ENCODE data around the gene PLXNA4.

Gene PLXNA4

DNA sequence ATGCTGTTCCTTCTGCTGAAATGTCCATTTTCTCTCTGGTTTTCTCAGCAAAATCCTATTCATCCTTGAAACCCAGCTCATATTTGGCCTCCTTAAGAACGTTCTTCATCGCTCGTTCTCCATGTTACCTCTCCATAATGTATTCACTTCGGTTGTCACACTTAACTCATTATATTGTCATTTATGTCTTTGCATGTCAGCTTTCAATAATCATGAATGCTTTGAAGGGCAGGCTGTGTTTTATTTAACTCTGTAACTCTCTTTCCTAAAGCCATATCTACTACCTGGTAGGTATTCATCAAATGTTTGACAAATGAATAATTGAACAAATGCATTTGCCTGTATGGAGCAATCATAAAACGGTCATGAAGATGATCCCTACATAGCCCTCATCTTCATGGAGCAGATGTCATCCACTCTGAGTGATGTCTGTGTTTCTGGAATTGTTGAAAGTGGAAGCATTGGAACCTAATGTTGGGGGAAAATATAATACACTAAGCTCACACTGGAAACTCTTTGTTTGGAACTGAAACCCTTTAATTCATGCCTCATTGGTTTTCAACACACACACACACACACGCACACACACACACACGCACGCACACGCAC is 303.4 kb downstream of the PLXNA4 start:
- no peak overlapping the region for H3K27ac ChIP-seq
- no peak for TF ChIP-seq CTCF (IDR thresholded peaks at IDR 0.05; ENCODE audit: low read depth, low read length, missing control alignments)
- DNase-seq: no peak
- H3K36me3 ChIP-seq (replicated peaks): no peaks in the 10 kb centered on the region
- H3K27me3 ChIP-seq (replicated peaks): no peaks in the 10 kb centered on the region
- in situ Hi-C loops (cut with HindIII; ENCODE audit: low pct_ligation_motif_present, low sequenced_read_pairs): no loop called here
- H3K4me3 ChIP-seq (ENCODE audit: low read depth, low read length): no peak overlapping the region

GRCh38 chr7:132270517-132270916 is 305.8 kb downstream of the PLXNA4 start:
- no peaks in the 10 kb centered on the region for H3K27me3 ChIP-seq (replicated peaks)
- peak; percentile 11 for DNase-seq
- H3K36me3 ChIP-seq (replicated peaks): no peaks in the 10 kb centered on the region
- no peak for TF ChIP-seq CTCF (IDR thresholded peaks at IDR 0.05; ENCODE audit: low read depth, low read length, missing control alignments)
- no peak overlapping the region for H3K4me3 ChIP-seq (ENCODE audit: low read depth, low read length)
- in situ Hi-C loops (cut with HindIII; ENCODE audit: low pct_ligation_motif_present, low sequenced_read_pairs): no loop called here
- no peak overlapping the region for H3K27ac ChIP-seq

DNA sequence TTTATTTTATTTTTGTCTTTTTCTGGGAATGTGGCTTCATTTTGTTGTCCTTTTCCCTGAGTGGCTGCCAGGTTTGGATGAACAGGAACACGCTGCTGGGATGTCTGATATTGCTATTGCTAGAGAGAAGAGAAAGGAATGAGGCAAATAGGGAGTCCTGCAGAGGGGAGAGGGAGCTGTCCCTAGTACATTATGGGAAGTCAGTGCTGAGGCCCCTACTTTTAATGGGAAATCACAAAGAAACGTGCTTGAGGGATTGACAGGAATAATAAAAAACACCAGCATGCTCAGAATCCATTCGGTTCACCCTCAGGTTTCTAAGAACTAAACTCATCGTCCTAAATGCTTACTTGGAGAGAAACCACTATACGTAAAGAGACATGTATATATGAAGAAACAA is 306.6 kb downstream of the PLXNA4 start:
- TF ChIP-seq CTCF (IDR thresholded peaks at IDR 0.05; ENCODE audit: low read depth, low read length, missing control alignments): no peak
- H3K4me3 ChIP-seq (ENCODE audit: low read depth, low read length): no peak overlapping the region
- no peak for DNase-seq
- H3K27me3 ChIP-seq (replicated peaks): no peaks in the 10 kb centered on the region
- no peaks in the 10 kb centered on the region for H3K36me3 ChIP-seq (replicated peaks)
- in situ Hi-C loops (cut with HindIII; ENCODE audit: low pct_ligation_motif_present, low sequenced_read_pairs): no loop called here
- no peak overlapping the region for H3K27ac ChIP-seq

DNA sequence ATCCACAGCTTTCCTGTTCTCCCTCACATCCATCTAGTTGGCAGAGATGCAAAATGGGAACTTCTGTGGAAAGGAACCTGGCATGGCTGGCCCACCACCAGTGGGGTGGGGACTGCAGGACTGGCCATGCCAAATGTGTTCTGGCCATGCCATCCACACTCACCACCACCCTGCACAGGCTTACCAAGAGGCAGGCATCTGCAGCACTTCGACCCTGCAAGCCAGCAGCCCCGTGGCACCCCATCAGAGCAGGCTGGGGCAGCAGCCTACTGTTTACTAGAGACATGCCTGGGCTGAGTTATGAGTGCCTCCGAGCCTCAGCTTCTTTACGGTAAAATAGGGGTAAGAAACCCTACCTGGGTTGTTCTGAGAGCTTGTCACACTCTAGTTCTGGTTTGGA is 313.1 kb downstream of the PLXNA4 start:
- no peaks in the 10 kb centered on the region for H3K27me3 ChIP-seq (replicated peaks)
- no peak for TF ChIP-seq CTCF (IDR thresholded peaks at IDR 0.05; ENCODE audit: low read depth, low read length, missing control alignments)

DNA sequence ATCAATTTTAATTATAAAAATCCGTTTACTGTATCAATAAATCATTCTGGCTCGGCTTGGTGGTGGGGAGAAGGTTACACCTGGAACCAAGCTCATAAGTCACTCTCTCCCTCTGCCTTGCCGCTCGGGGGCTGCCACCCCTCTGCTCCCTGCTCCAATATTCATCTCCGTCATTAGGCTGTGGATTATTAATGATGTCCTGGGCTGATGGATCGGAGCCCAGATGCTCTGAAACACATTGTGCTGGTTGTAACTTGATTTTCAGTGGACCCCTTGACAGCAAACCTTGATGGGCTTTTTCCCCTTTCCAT is 314.2 kb downstream of the PLXNA4 start:
- DNase-seq: no peak
- in situ Hi-C loops (cut with HindIII; ENCODE audit: low pct_ligation_motif_present, low sequenced_read_pairs): no loop called here
- no peak overlapping the region for H3K4me3 ChIP-seq (ENCODE audit: low read depth, low read length)

More for the DNA sequence above, 313.1 kb downstream of the PLXNA4 start:
- no peaks in the 10 kb centered on the region for H3K36me3 ChIP-seq (replicated peaks)
- DNase-seq: no peak
- H3K27ac ChIP-seq: no peak overlapping the region
- no peak overlapping the region for H3K4me3 ChIP-seq (ENCODE audit: low read depth, low read length)
- in situ Hi-C loops (cut with HindIII; ENCODE audit: low pct_ligation_motif_present, low sequenced_read_pairs): no loop called here

More for the DNA sequence above, 314.2 kb downstream of the PLXNA4 start:
- no peak overlapping the region for H3K27ac ChIP-seq
- no peaks in the 10 kb centered on the region for H3K36me3 ChIP-seq (replicated peaks)
- H3K27me3 ChIP-seq (replicated peaks): no peaks in the 10 kb centered on the region
- TF ChIP-seq CTCF (IDR thresholded peaks at IDR 0.05; ENCODE audit: low read depth, low read length, missing control alignments): no peak

Measured in brain microvascular endothelial cell (primary cell).